HG03378 (cell line): ENCODE data around the gene TMEM95.
"Not testable (repeated sequence)": the region's sequence is repeated elsewhere in the genome, so short reads cannot be mapped to it uniquely, and the experiment has no call there.

Source experiments
- ATAC-seq: cut with Tn5 transposase; IDR thresholded peaks from one replicate; pipeline ENCODE4 v1.9.1; 2021; ENCODE audit warnings: mild to moderate bottlenecking, moderate library complexity; ENCODE audit not compliant: unreplicated experiment

The TMEM95 gene

GRCh38 chr17:7323731-7324437 is 31.1 kb upstream of the TMEM95 start:
- ATAC-seq = no peak

GRCh38 chr17:7324438-7324779 is 30.5 kb upstream of the TMEM95 start:
- ATAC-seq = no peak

- no peak for ATAC-seq
Observed at GRCh38 chr17:7325031-7325528, 29.9 kb upstream of the TMEM95 start.

GRCh38 chr17:7326186-7326585 is 28.8 kb upstream of the TMEM95 start:
- ATAC-seq = no peak

- ATAC-seq = no peak
Observed at GRCh38 chr17:7327056-7327455, 27.9 kb upstream of the TMEM95 start.

GRCh38 chr17:7327501-7327900 is 27.5 kb upstream of the TMEM95 start:
- ATAC-seq = no peak

- ATAC-seq = no peak
Observed at GRCh38 chr17:7328009-7328408, 26.9 kb upstream of the TMEM95 start.

GRCh38 chr17:7328840-7329373 is 26.0 kb upstream of the TMEM95 start, which contains the start of gene NEURL4:
Gene NEURL4, minus strand, starts transcription at chr17:7329335. Its CDS starts 23 bp downstream, at chr17:7329312.
- no peak for ATAC-seq

- peak; percentile 54 for ATAC-seq
Observed at GRCh38 chr17:7329374-7329996, 25.5 kb upstream of the TMEM95 start.

- peak; percentile 27 for ATAC-seq
Observed at GRCh38 chr17:7329997-7330637, 24.8 kb upstream of the TMEM95 start.

- no peak for ATAC-seq
Observed at GRCh38 chr17:7330638-7331015, 24.3 kb upstream of the TMEM95 start.

GRCh38 chr17:7332111-7332510 is 22.8 kb upstream of the TMEM95 start:
- no peak for ATAC-seq

GRCh38 chr17:7332600-7333069 is 22.3 kb upstream of the TMEM95 start:
- not testable (repeated sequence) for ATAC-seq

GRCh38 chr17:7334938-7335538 is 19.9 kb upstream of the TMEM95 start:
- no peak for ATAC-seq

GRCh38 chr17:7335765-7336164 is 19.2 kb upstream of the TMEM95 start:
- not testable (repeated sequence) for ATAC-seq

GRCh38 chr17:7336240-7337175 is 18.4 kb upstream of the TMEM95 start, which contains the start of gene ACAP1:
Gene ACAP1, plus strand, starts transcription at chr17:7336529. Its CDS starts 206 bp downstream, at chr17:7336735.
- no peak for ATAC-seq

- ATAC-seq = not testable (repeated sequence)
Observed at GRCh38 chr17:7337600-7337999, 17.4 kb upstream of the TMEM95 start.

GRCh38 chr17:7340179-7340578 is 14.8 kb upstream of the TMEM95 start:
- ATAC-seq = no peak

GRCh38 chr17:7341842-7342241 is 13.1 kb upstream of the TMEM95 start:
- ATAC-seq = no peak

- no peak for ATAC-seq
Observed at GRCh38 chr17:7343250-7343649, 11.7 kb upstream of the TMEM95 start.
